GM12878 (cell line): Measurements from ENCODE around the gene STT3B. TPM values are rescaled to one million over a fixed set of nuclear protein-coding genes. Genes with fewer than 3 reads are reported as not detected.
A peak's percentile ranks its signal among the peaks of the same experiment; 100 is the strongest.

Experiments
- CBX3 ChIP-seq: fragments of 200-600 bp; sonication (generic); IDR thresholded peaks from 2 replicates; pipeline ENCODE4 v1.6.1; 2016; ENCODE audit warnings: low read depth, borderline replicate concordance
- EGR1 ChIP-seq, 2 experiments: IDR thresholded peaks; 1 replicate in 1 of 2; 2 replicates in 1 of 2; pipeline ENCODE4 v1.6.1; 2011 to 2012; ENCODE audit warnings: low read depth in 2 of 2, low read length in 2 of 2, borderline replicate concordance in 1 of 2, mild to moderate bottlenecking in 1 of 2, moderate library complexity in 1 of 2
- HDAC2 ChIP-seq: fragments of 200-600 bp; sonication (generic); IDR thresholded peaks from 2 replicates; pipeline ENCODE4 v1.6.1; 2017
- IKZF1 ChIP-seq: fragments of 450-650 bp; conservative IDR thresholded peaks from 2 replicates; pipeline ENCODE4 v1.6.1; 2017; ENCODE audit warnings: antibody characterized with exemption, mild to moderate bottlenecking
- IKZF2 ChIP-seq, 2 experiments: fragments of 450-650 bp; IDR thresholded peaks; 2 replicates each; pipeline ENCODE4 v1.6.1; 2017; ENCODE audit warnings: mild to moderate bottlenecking in 2 of 2, moderate library complexity in 2 of 2
- IRF4 ChIP-seq: IDR thresholded peaks from 2 replicates; pipeline ENCODE4 v1.6.1; 2011; ENCODE audit warnings: low read depth, low read length
- KAT2A ChIP-seq: conservative IDR thresholded peaks from 2 replicates; pipeline ENCODE4 v1.6.1; 2011; ENCODE audit warnings: low read depth, low read length; ENCODE audit not compliant: control insufficient read depth
- LARP7 ChIP-seq: fragments of 450-650 bp; IDR thresholded peaks from 2 replicates; pipeline ENCODE4 v1.6.1; 2017; ENCODE audit warnings: mild to moderate bottlenecking
- SMARCA5 ChIP-seq: fragments of 450-650 bp; IDR thresholded peaks from 2 replicates; pipeline ENCODE4 v1.6.1; 2017; ENCODE audit warnings: mild to moderate bottlenecking
- YBX1 ChIP-seq: fragments of 450-650 bp; IDR thresholded peaks from 2 replicates; pipeline ENCODE4 v1.6.1; 2016; ENCODE audit warnings: antibody characterized with exemption
- YY1 ChIP-seq: IDR thresholded peaks from 2 replicates; pipeline ENCODE4 v1.6.1; 2011; ENCODE audit warnings: low read depth, mild to moderate bottlenecking, low read length
- ZNF622 ChIP-seq: fragments of 450-650 bp; IDR thresholded peaks from 2 replicates; pipeline ENCODE4 v1.6.1; 2017; ENCODE audit warnings: mild to moderate bottlenecking, inconsistent platforms
- polyA plus RNA-seq, 11 experiments: library from polyadenylated mRNA; depleted of rRNA in 4 of 11; unstranded in 6 of 11; stranded (reverse) in 5 of 11; fragments of >200 nt; fragmentation: Nextera tagmentation in 4 of 11; fragmentation: Illumina TruSeq in 1 of 11; extraction: Ambion mirVana in 4 of 11; extraction: Trizol in 1 of 11; gene quantifications; 1 replicate in 1 of 11; 2 replicates in 10 of 11; pipeline versions ENCODE4 v1.2.1 to v1.2.3, GENCODE V29; 2011 to 2016; ENCODE audit warnings: inconsistent platforms in 2 of 11, missing spikeins in 2 of 11, low read depth in 1 of 11
- total RNA-seq, 4 experiments: library from RNA; depleted of rRNA in 3 of 4; stranded (reverse); fragments of >200 nt in 3 of 4; fragmentation: Illumina TruSeq in 1 of 4; extraction: Trizol in 1 of 4; gene quantifications; 2 replicates each; pipeline versions ENCODE4 v1.2.1 to v1.2.3, GENCODE V29; 2013 to 2021
- TF ChIP-seq, protein P1 (sequence below): fragments of 450-650 bp; formaldehyde crosslinking; IDR thresholded peaks from 2 replicates; pipeline ENCODE4 v1.5.0; 2022; ENCODE audit warnings: mild to moderate bottlenecking, missing genetic modification characterization
- TF ChIP-seq, protein P2 (sequence below): fragments of 450-650 bp; formaldehyde crosslinking; IDR thresholded peaks from 2 replicates; pipeline ENCODE4 v1.4.0; 2022; ENCODE audit warnings: mild to moderate bottlenecking, moderate library complexity
- TF ChIP-seq, protein P3 (sequence below): IDR thresholded peaks from 2 replicates; pipeline ENCODE4 v1.6.1; 2012; ENCODE audit warnings: low read length, inconsistent platforms
- TF ChIP-seq, protein P4 (sequence below): fragments of 450-650 bp; IDR thresholded peaks from 2 replicates; pipeline ENCODE4 v1.6.1; 2018; ENCODE audit warnings: borderline replicate concordance, mild to moderate bottlenecking; ENCODE audit not compliant: partially characterized antibody

STT3B gene
- total and polyA plus RNA-seq, 10 of the 15 experiments (the other 5 are each of a cell fraction or from before 2014, with no cell fraction given): 19.9 to 208 (median 79.6) TPM

DNA sequence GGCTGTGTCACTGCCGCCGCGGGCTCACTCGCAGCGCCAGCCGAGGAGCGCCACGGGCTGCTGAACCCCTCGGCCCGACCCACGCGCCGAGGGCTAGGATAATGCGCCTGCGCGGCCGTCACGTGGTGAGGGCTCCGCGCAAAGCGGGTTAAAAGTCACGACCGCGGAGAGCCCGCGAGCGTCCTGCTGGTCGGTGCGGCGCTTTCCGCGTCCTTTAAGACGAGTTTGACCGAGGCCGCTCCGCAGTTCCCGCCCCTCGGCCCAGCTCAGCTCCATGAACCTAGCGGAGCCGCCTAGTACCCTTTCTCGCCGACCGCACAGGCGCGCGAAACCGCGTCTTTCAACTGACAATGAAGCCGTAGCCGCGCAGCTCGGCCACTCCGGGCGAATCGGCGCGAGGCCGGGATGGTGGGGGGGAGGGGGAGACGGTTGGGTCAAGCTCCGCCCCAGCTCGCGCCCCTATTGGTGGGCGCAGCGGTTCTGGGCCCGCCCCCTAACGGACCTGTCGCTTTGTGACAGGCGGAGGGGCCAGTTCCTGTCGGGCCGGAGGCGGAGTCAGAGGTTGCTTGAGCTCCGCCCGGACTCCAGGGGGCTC, 636 bp upstream of the STT3B start (continued):
- TF ChIP-seq, protein P1, sequence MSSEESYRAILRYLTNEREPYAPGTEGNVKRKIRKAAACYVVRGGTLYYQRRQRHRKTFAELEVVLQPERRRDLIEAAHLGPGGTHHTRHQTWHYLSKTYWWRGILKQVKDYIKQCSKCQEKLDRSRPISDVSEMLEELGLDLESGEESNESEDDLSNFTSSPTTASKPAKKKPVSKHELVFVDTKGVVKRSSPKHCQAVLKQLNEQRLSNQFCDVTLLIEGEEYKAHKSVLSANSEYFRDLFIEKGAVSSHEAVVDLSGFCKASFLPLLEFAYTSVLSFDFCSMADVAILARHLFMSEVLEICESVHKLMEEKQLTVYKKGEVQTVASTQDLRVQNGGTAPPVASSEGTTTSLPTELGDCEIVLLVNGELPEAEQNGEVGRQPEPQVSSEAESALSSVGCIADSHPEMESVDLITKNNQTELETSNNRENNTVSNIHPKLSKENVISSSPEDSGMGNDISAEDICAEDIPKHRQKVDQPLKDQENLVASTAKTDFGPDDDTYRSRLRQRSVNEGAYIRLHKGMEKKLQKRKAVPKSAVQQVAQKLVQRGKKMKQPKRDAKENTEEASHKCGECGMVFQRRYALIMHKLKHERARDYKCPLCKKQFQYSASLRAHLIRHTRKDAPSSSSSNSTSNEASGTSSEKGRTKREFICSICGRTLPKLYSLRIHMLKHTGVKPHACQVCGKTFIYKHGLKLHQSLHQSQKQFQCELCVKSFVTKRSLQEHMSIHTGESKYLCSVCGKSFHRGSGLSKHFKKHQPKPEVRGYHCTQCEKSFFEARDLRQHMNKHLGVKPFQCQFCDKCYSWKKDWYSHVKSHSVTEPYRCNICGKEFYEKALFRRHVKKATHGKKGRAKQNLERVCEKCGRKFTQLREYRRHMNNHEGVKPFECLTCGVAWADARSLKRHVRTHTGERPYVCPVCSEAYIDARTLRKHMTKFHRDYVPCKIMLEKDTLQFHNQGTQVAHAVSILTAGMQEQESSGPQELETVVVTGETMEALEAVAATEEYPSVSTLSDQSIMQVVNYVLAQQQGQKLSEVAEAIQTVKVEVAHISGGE (CRISPR knock-in tag): no peak
- no peak for TF ChIP-seq ZNF622
- TF ChIP-seq, protein P2, sequence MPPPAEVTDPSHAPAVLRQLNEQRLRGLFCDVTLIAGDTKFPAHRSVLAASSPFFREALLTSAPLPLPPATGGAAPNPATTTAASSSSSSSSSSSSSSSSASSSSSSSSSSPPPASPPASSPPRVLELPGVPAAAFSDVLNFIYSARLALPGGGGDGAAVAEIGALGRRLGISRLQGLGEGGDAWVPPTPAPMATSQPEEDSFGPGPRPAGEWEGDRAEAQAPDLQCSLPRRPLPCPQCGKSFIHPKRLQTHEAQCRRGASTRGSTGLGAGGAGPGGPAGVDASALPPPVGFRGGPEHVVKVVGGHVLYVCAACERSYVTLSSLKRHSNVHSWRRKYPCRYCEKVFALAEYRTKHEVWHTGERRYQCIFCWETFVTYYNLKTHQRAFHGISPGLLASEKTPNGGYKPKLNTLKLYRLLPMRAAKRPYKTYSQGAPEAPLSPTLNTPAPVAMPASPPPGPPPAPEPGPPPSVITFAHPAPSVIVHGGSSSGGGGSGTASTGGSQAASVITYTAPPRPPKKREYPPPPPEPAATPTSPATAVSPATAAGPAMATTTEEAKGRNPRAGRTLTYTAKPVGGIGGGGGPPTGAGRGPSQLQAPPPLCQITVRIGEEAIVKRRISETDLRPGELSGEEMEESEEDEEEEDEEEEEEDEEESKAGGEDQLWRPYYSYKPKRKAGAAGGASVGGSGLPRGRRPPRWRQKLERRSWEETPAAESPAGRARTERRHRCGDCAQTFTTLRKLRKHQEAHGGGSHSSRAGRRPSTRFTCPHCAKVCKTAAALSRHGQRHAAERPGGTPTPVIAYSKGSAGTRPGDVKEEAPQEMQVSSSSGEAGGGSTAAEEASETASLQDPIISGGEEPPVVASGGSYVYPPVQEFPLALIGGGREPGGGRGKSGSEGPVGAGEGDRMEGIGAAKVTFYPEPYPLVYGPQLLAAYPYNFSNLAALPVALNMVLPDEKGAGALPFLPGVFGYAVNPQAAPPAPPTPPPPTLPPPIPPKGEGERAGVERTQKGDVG: no peak
- TF ChIP-seq CBX3: no peak
- peak in 1 of 2 experiments; percentile 35; a peak in 1 of 3 replicates for TF ChIP-seq EGR1 (IDR thresholded peaks at IDR 0.05; ENCODE audit: borderline replicate concordance in 1 of 2, low read depth in 2 of 2, low read length in 2 of 2)
- no peak for TF ChIP-seq YBX1
- TF ChIP-seq, protein P3, sequence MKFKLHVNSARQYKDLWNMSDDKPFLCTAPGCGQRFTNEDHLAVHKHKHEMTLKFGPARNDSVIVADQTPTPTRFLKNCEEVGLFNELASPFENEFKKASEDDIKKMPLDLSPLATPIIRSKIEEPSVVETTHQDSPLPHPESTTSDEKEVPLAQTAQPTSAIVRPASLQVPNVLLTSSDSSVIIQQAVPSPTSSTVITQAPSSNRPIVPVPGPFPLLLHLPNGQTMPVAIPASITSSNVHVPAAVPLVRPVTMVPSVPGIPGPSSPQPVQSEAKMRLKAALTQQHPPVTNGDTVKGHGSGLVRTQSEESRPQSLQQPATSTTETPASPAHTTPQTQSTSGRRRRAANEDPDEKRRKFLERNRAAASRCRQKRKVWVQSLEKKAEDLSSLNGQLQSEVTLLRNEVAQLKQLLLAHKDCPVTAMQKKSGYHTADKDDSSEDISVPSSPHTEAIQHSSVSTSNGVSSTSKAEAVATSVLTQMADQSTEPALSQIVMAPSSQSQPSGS: no peak
- TF ChIP-seq YY1: peak; percentile 59; the same call in 1 of the 2 replicates
- TF ChIP-seq IKZF1: peak; percentile 85
- peak; percentile 85; the same call in 1 of the 2 replicates for TF ChIP-seq SMARCA5
- no peak; a peak in 1 of 4 replicates for TF ChIP-seq IKZF2 (IDR thresholded peaks at IDR 0.05)
- TF ChIP-seq, protein P4, sequence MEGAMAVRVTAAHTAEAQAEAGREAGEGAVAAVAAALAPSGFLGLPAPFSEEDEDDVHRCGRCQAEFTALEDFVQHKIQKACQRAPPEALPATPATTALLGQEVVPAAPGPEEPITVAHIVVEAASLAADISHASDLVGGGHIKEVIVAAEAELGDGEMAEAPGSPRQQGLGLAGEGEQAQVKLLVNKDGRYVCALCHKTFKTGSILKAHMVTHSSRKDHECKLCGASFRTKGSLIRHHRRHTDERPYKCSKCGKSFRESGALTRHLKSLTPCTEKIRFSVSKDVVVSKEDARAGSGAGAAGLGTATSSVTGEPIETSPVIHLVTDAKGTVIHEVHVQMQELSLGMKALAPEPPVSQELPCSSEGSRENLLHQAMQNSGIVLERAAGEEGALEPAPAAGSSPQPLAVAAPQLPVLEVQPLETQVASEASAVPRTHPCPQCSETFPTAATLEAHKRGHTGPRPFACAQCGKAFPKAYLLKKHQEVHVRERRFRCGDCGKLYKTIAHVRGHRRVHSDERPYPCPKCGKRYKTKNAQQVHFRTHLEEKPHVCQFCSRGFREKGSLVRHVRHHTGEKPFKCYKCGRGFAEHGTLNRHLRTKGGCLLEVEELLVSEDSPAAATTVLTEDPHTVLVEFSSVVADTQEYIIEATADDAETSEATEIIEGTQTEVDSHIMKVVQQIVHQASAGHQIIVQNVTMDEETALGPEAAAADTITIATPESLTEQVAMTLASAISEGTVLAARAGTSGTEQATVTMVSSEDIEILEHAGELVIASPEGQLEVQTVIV: no peak
- TF ChIP-seq LARP7: no peak; the same call in none of the 2 replicates
- no peak for TF ChIP-seq IRF4
- peak; percentile 67; the same call in 1 of the 2 replicates for TF ChIP-seq HDAC2
- no peak for TF ChIP-seq KAT2A
